Measurements from ENCODE around the gene GLP1R. TPM values are rescaled to one million over a fixed set of nuclear protein-coding genes. Genes with fewer than 3 reads are reported as not detected.

GLP1R gene
- total RNA-seq, 1 experiment from 2014 or later: not detected

DNA sequence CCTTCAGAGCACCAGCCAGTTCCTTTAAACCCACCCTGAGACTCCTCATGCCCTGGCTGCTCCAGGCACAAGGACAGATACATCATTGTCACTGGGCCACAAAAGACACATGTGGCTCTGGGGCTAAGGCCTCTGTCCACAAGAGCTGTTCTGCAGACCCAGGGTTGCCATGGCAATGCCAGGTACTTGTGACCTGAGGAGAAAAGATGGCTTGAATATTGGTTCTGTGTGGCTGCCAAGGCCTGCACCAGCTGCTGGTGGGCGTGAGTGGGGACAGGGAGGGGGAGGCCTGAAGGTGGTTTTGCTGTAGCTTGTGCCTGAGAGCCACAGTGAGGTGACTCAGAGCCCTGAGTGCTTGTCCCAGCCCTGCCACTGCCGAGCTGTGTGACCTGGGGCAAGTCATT lies 34.7 kb downstream of the GLP1R start:
- H3K79me2 ChIP-seq (ENCODE audit: low read length): no peaks in the 10 kb centered on the region
- BruUV-seq (replicated peaks): no TSS peak
- intact Hi-C loops (cut with micrococcal nuclease): no loop called here
- ATAC-seq (no peak), DNase-seq (no peak)
- no peaks in the 10 kb centered on the region for H4K20me1 ChIP-seq (ENCODE audit: low read length)
- no peaks in the 10 kb centered on the region for H3K9me2 ChIP-seq (replicated peaks; ENCODE audit: low read length)
- TF ChIP-seq, protein P1, sequence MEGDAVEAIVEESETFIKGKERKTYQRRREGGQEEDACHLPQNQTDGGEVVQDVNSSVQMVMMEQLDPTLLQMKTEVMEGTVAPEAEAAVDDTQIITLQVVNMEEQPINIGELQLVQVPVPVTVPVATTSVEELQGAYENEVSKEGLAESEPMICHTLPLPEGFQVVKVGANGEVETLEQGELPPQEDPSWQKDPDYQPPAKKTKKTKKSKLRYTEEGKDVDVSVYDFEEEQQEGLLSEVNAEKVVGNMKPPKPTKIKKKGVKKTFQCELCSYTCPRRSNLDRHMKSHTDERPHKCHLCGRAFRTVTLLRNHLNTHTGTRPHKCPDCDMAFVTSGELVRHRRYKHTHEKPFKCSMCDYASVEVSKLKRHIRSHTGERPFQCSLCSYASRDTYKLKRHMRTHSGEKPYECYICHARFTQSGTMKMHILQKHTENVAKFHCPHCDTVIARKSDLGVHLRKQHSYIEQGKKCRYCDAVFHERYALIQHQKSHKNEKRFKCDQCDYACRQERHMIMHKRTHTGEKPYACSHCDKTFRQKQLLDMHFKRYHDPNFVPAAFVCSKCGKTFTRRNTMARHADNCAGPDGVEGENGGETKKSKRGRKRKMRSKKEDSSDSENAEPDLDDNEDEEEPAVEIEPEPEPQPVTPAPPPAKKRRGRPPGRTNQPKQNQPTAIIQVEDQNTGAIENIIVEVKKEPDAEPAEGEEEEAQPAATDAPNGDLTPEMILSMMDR (conservative IDR thresholded peaks at IDR 0.05; ENCODE audit: low read depth, low read length): no peak
- TF ChIP-seq EZH2 (IDR thresholded peaks at IDR 0.05; ENCODE audit: low read length, unreplicated experiment) (no peak), EZH2phosphoT487 (IDR thresholded peaks at IDR 0.05; ENCODE audit: borderline replicate concordance, low read length) (no peak)
- POLR2A ChIA-PET (ENCODE audit: unreplicated experiment): no interaction called here
- H3K27ac ChIP-seq (ENCODE audit: low read length): no peak overlapping the region
- H3F3A ChIP-seq (ENCODE audit: low read length, unreplicated experiment): no peaks in the 10 kb centered on the region
- no peak overlapping the region for H2AFZ ChIP-seq (ENCODE audit: low read length)
- H3K36me3 ChIP-seq (ENCODE audit: low read depth, low read length): no peaks in the 10 kb centered on the region
- CTCF ChIA-PET: no interaction called here
- H3K9me3 ChIP-seq (ENCODE audit: low read length): no peaks in the 10 kb centered on the region
- no peak overlapping the region for H3K4me2 ChIP-seq (ENCODE audit: low read length)
- no peak overlapping the region for H3K9ac ChIP-seq (ENCODE audit: low read length)
- H3K4me3 ChIP-seq (ENCODE audit: low read length): no peak overlapping the region
- no peaks in the 10 kb centered on the region for H3K4me1 ChIP-seq (ENCODE audit: insufficient read depth, low read length)
- H3K27me3 ChIP-seq (ENCODE audit: low read length): peaks cover 42% of the 10 kb centered on the region

DNA sequence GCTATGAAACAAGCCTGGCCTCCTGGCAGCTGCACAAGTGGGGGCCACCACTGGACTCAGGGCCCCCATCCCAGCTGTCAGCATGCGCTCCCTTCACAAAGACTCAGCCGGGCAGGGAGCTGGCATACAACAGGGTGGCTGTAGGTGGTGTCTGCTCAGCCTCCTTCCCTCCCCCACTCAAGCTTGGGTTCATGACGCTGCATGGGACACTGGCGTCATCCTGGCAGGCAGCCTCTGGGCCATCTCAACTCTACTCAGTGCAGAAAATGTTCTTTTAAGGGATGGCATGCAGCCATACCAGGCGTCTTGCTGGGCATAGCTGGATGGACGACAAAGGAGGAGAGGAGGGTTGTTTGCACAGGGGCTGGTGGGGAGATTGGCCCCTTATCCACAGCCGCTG lies 35.9 kb downstream of the GLP1R start:
- Histone ChIP-seq H3K27me3 (ENCODE audit: low read length) (peaks cover 55% of the 10 kb centered on the region), H3K4me2 (ENCODE audit: low read length) (no peak overlapping the region), H3K9ac (ENCODE audit: low read length) (no peak overlapping the region), H3K9me2 (replicated peaks; ENCODE audit: low read length) (no peaks in the 10 kb centered on the region), H3K27ac (ENCODE audit: low read length) (no peak overlapping the region), H3K36me3 (ENCODE audit: low read depth, low read length) (no peaks in the 10 kb centered on the region), H3K4me3 (ENCODE audit: low read length) (no peak overlapping the region), H3K4me1 (ENCODE audit: insufficient read depth, low read length) (no peaks in the 10 kb centered on the region), H3K79me2 (ENCODE audit: low read length) (no peaks in the 10 kb centered on the region), H3F3A (ENCODE audit: low read length, unreplicated experiment) (no peaks in the 10 kb centered on the region), H2AFZ (ENCODE audit: low read length) (no peak overlapping the region), H3K9me3 (ENCODE audit: low read length) (no peaks in the 10 kb centered on the region), H4K20me1 (ENCODE audit: low read length) (no peaks in the 10 kb centered on the region)
- ATAC-seq (no peak), DNase-seq (no peak)
- no TSS peak for BruUV-seq (replicated peaks)
- POLR2A ChIA-PET (ENCODE audit: unreplicated experiment): no interaction called here
- intact Hi-C loops (cut with micrococcal nuclease): no loop called here
- TF ChIP-seq EZH2phosphoT487 (IDR thresholded peaks at IDR 0.05; ENCODE audit: borderline replicate concordance, low read length) (no peak), EZH2 (IDR thresholded peaks at IDR 0.05; ENCODE audit: low read length, unreplicated experiment) (no peak)
- TF ChIP-seq, protein P1 (conservative IDR thresholded peaks at IDR 0.05; ENCODE audit: low read depth, low read length): no peak
- CTCF ChIA-PET: no interaction called here

DNA sequence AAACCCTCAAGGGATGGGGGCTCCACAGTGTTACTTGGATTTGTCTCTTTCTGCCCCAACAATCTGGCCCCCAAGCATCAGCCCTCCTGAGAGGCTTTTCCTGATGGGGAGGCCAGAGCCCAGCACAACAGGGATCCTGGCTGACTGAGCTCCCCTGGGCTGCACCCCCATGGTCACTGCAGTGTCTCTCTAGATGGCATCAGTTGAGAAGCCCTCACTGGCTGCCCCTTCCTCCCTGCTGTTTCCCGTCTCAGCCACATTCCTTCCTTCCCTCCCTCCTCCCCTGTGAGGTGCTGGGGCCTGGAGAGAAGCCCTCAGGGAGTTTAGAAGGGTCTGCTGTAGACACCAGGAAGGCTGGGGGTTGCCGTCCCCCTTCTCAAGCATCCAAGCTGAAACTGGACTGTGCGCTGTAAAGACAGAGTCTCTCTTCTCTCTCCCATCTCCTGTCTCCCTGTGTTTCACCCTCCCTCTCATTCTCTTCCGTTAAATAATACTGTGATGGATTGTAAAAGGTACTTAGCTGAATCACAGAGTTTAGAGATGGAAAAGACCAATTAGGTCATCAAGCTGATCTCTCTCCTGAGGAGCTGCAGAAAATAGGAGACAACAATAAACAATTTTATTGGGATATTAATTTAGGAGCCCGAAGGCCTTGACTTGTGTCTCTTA lies 36.7 kb downstream of the GLP1R start:
- H3K4me3 ChIP-seq (ENCODE audit: low read length): no peak overlapping the region
- H2AFZ ChIP-seq (ENCODE audit: low read length): no peak overlapping the region
- H3K27me3 ChIP-seq (ENCODE audit: low read length): peaks cover 62% of the 10 kb centered on the region
- H3K9me2 ChIP-seq (replicated peaks; ENCODE audit: low read length): no peaks in the 10 kb centered on the region
- H3K9me3 ChIP-seq (ENCODE audit: low read length): no peaks in the 10 kb centered on the region
- H3K27ac ChIP-seq (ENCODE audit: low read length): no peak overlapping the region
- no peaks in the 10 kb centered on the region for H3F3A ChIP-seq (ENCODE audit: low read length, unreplicated experiment)
- no peaks in the 10 kb centered on the region for H3K79me2 ChIP-seq (ENCODE audit: low read length)
- POLR2A ChIA-PET (ENCODE audit: unreplicated experiment): no interaction called here
- H4K20me1 ChIP-seq (ENCODE audit: low read length): no peaks in the 10 kb centered on the region
- TF ChIP-seq EZH2 (IDR thresholded peaks at IDR 0.05; ENCODE audit: low read length, unreplicated experiment) (no peak), EZH2phosphoT487 (IDR thresholded peaks at IDR 0.05; ENCODE audit: borderline replicate concordance, low read length) (no peak)
- TF ChIP-seq, protein P1 (conservative IDR thresholded peaks at IDR 0.05; ENCODE audit: low read depth, low read length): no peak
- H3K4me1 ChIP-seq (ENCODE audit: insufficient read depth, low read length): no peaks in the 10 kb centered on the region
- no TSS peak for BruUV-seq (replicated peaks)
- CTCF ChIA-PET: no interaction called here
- DNase-seq (no peak), ATAC-seq (no peak)
- no peak overlapping the region for H3K4me2 ChIP-seq (ENCODE audit: low read length)
- H3K36me3 ChIP-seq (ENCODE audit: low read depth, low read length): no peaks in the 10 kb centered on the region
- no peak overlapping the region for H3K9ac ChIP-seq (ENCODE audit: low read length)
- intact Hi-C loops (cut with micrococcal nuclease): no loop called here
